HFFc6 (cell line): ENCODE results near the gene EDDM3A. TPM values are rescaled to one million over a fixed set of nuclear protein-coding genes. Genes with fewer than 3 reads are reported as not detected.
"Not testable (repeated sequence)": the region's sequence is repeated elsewhere in the genome, so short reads cannot be mapped to it uniquely, and the experiment has no call there.

Experiments
- DNase-seq: peaks from one replicate; pipeline ENCODE4 v3.0.0-alpha.2; 2018
- H3K27ac Mint-ChIP-seq: 2 replicates; pipeline ENCODE4 v1.8.0; 2020; ENCODE audit warnings: mild to moderate bottlenecking, mixed read lengths
- H3K27me3 Mint-ChIP-seq: 2 replicates; pipeline ENCODE4 v1.8.0; 2021; ENCODE audit warnings: mild to moderate bottlenecking, moderate library complexity, mixed read lengths; ENCODE audit not compliant: insufficient read depth
- H3K36me3 Mint-ChIP-seq: 2 replicates; pipeline ENCODE4 v1.8.0; 2021; ENCODE audit warnings: low read depth, mixed read lengths
- H3K4me1 Mint-ChIP-seq: 2 replicates; pipeline ENCODE4 v1.8.0; 2020; ENCODE audit warnings: low read depth, mixed read lengths
- H3K4me3 Mint-ChIP-seq: 2 replicates; pipeline ENCODE4 v1.8.0; 2020; ENCODE audit warnings: mild to moderate bottlenecking, moderate library complexity, mixed read lengths
- H3K9me3 Mint-ChIP-seq: 2 replicates; pipeline ENCODE4 v1.8.0; 2020; ENCODE audit warnings: mild to moderate bottlenecking, mixed read lengths
- total RNA-seq, 6 experiments: library from RNA; stranded (reverse); fragmentation: NEBNext Ultra II Directional; extraction: Animal tissue kit (Norgen Biotek cat#: 25700); gene quantifications; 2 replicates in 1 of 6; 3 replicates in 5 of 6; pipeline ENCODE4 v1.2.3, GENCODE V29; 2021
- TF ChIP-seq, protein P1 (sequence below): fragments of 200-600 bp; sonication (generic); IDR thresholded peaks from 2 replicates; pipeline ENCODE4 v1.5.0; 2021; ENCODE audit warnings: antibody characterized with exemption, mild to moderate bottlenecking

The EDDM3A gene
- total RNA-seq, 6 experiments from 2014 or later = not detected

DNA sequence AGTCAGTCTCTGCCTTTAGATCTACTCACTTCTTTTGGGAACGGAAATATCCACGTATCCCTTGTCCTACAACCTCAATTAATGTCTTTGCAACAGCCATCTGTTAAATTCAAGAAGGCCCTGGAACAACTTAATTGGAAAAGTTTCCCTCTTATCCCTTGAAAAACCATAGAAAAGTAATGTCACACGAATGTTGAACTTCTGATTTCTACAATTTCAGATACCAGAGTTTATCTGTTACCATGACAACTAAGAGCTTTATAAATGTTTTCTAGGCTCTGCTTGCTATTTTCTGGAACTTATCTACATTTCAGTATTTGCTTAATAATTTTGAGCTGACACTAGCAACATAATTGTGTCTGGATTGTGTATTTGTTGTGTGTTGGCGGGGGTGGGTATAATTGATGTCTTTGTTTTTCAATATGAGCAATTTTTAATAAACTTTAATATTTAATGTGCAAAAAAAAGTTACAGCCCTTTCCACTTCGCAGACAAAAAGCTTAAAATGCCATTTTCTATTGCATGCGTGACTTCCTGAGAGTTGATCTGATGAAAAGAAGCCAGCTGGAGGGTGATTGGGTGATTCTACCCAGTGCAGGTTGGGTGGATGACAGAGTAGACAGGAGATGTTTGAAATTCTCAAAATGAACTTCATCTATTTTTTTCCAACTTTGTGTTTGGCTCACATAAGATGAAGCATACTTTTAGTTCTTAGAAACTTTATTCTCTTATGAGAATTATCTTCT is 11.8 kb upstream of the EDDM3A start:
- Mint-ChIP-seq H3K4me1 (no peaks in the 10 kb centered on the region), H3K36me3 (no peaks in the 10 kb centered on the region), H3K4me3 (no peak overlapping the region), H3K27ac (no peak overlapping the region), H3K27me3 (0 out of 2 replicates have a peak, but pooled peaks cover 4% of the 10 kb centered on the region), H3K9me3 (no peaks in the 10 kb centered on the region)
- DNase-seq = no peak
- TF ChIP-seq, protein P1, sequence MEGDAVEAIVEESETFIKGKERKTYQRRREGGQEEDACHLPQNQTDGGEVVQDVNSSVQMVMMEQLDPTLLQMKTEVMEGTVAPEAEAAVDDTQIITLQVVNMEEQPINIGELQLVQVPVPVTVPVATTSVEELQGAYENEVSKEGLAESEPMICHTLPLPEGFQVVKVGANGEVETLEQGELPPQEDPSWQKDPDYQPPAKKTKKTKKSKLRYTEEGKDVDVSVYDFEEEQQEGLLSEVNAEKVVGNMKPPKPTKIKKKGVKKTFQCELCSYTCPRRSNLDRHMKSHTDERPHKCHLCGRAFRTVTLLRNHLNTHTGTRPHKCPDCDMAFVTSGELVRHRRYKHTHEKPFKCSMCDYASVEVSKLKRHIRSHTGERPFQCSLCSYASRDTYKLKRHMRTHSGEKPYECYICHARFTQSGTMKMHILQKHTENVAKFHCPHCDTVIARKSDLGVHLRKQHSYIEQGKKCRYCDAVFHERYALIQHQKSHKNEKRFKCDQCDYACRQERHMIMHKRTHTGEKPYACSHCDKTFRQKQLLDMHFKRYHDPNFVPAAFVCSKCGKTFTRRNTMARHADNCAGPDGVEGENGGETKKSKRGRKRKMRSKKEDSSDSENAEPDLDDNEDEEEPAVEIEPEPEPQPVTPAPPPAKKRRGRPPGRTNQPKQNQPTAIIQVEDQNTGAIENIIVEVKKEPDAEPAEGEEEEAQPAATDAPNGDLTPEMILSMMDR = no peak

DNA sequence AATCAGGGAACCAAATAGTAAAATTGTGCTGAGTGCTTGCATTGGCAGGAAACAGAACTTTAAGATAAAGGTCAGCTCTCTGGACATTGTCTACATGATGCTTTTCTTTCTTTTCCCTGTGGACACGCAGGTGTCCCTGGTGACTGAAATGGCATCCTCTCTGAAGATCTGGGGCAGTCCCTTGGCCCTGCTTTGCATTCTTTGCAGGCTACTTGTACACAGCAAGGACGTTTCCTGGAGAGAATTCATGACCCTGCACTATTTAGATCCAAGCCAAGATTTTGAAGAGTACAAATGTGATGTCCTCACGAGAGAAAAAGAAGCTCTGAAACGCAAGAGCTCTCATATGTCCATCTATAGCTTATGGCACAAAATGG is 11.3 kb upstream of the EDDM3A start:
- Mint-ChIP-seq H3K9me3 (no peaks in the 10 kb centered on the region), H3K4me3 (no peak overlapping the region), H3K36me3 (no peaks in the 10 kb centered on the region), H3K27me3 (0 out of 2 replicates have a peak, but pooled peaks cover 4% of the 10 kb centered on the region), H3K4me1 (no peaks in the 10 kb centered on the region), H3K27ac (no peak overlapping the region)
- DNase-seq = no peak
- TF ChIP-seq, protein P1 = no peak

DNA sequence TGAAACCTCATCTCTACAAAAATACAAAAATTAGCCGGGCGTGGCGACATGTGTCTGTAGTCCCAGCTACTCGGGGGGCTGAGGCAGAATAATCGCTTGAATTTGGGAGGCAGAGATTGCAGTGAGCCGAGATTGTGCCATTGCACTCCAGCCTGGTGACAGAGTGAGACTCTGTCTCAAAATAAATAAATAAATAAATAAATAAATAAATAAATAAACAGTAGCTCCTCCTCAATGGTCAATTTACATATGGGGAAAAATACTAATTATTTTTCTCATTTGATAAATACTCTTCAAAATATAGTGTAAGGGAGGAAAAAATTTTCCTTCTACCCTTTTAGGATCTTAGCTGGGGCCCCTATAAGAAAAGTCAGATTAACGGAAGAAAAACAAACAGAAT is 7.4 kb upstream of the EDDM3A start:
- DNase-seq, H3K9me3 Mint-ChIP-seq, H3K27me3 Mint-ChIP-seq, H3K36me3 Mint-ChIP-seq, H3K27ac Mint-ChIP-seq, H3K4me3 Mint-ChIP-seq, H3K4me1 Mint-ChIP-seq: not testable (repeated sequence)

DNA sequence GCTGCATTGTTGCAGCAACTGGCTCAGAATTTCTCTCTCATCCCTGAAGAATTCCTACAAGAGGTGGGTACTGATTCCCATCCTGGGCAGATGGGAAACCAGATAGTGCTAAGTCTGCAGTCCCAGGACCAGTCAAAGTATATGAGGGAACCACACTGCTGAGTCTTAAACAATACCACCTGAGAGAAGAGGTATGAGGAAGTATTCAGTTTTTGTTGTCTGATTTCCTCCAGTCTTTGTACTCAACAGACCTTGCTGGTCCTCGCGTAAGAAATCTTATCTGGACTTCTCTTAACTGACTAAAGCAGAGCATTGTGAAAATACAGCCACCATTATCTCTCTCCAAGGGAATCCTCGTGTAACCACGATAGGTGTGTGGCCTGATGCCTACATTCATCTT is 3.6 kb upstream of the EDDM3A start:
- TF ChIP-seq, protein P1 = no peak
- Mint-ChIP-seq H3K27me3 (peaks cover 6% of the 10 kb centered on the region), H3K4me1 (no peaks in the 10 kb centered on the region), H3K27ac (no peak overlapping the region), H3K4me3 (no peak overlapping the region), H3K9me3 (no peaks in the 10 kb centered on the region), H3K36me3 (no peaks in the 10 kb centered on the region)
- no peak for DNase-seq

DNA sequence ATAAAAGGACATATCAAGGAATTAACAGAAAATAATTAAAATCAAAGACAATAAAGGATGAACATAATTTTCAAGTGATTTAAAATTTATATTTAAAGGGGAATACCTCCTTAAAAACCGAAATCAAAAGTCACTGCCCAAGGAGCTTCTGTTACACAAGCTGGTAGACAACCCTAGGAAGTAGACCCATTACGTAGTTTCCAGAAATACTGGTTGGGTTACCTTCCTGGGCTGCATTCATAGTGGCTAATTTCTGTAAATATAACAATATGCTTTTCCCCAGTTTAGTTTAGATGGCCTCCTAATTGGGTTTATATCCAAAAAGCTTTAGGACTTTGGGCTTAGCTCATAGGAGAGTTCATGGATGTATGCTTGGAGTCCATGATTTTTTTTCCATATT is 2.1 kb upstream of the EDDM3A start:
- no peaks in the 10 kb centered on the region for H3K36me3 Mint-ChIP-seq
- TF ChIP-seq, protein P1 = no peak
- H3K9me3 Mint-ChIP-seq = no peaks in the 10 kb centered on the region
- H3K4me1 Mint-ChIP-seq = no peaks in the 10 kb centered on the region
- H3K27ac Mint-ChIP-seq = no peak overlapping the region
- peaks cover 5% of the 10 kb centered on the region for H3K27me3 Mint-ChIP-seq
- no peak overlapping the region for H3K4me3 Mint-ChIP-seq
- DNase-seq = no peak

DNA sequence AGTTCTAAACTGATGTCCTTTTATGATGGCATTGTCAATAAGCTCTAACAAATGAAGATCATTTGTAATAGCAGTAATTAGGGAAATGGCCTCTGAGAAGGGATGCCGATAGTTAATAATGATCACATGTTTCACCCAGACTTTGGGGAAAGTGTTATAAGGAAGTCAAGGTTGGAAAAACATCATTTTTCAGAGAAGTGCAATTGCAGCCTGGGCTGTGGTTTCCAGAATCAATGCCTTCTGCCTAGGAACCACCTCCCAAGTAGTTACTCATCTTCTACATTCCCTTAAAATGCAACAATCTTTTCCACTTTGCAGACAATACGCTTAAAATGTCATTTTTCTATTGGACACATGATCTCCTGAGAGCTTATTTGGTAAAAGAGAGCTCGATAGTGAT is 879 bp downstream of the EDDM3A start:
- Mint-ChIP-seq H3K4me3 (no peak overlapping the region), H3K9me3 (peaks cover 2% of the 10 kb centered on the region), H3K27me3 (peaks cover 5% of the 10 kb centered on the region), H3K27ac (no peak overlapping the region), H3K4me1 (no peaks in the 10 kb centered on the region), H3K36me3 (no peaks in the 10 kb centered on the region)
- no peak for DNase-seq
- TF ChIP-seq, protein P1 = no peak
